Activated CD4-positive, alpha-beta T cell treated with anti-CD3 and anti-CD28 coated beads, Interleukin-2, amount 50 U/mL, for 24 hours (primary cell): ENCODE results near the gene PAOX.
"Not testable (repeated sequence)": the region's sequence is repeated elsewhere in the genome, so short reads cannot be mapped to it uniquely, and the experiment has no call there.

Source experiments
- DNase-seq, 2 donors: peaks; one replicate each; pipeline ENCODE4 v3.0.0-alpha.2; 2020; ENCODE audit warnings: low read depth in 1 of 2, low spot score in 1 of 2

Gene PAOX

DNA sequence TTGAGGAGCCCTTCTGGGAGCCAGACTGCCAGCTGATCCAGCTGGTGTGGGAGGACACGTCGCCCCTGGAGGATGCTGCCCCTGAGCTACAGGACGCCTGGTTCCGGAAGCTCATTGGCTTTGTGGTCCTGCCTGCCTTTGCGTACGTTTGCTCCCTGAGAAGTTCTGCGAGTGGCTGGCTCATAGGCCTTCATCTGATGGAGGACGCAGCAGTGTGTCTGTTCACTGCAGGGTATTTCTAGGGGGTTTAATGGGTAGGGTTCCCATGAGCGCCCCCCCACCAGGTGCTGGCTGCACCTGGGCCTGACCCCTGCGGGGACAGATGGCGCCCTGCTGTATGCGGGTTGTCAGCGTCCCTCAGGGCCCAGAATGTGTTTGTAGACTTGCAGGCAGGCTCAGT, 5.0 kb downstream of the PAOX start:
- no peak for DNase-seq

DNA sequence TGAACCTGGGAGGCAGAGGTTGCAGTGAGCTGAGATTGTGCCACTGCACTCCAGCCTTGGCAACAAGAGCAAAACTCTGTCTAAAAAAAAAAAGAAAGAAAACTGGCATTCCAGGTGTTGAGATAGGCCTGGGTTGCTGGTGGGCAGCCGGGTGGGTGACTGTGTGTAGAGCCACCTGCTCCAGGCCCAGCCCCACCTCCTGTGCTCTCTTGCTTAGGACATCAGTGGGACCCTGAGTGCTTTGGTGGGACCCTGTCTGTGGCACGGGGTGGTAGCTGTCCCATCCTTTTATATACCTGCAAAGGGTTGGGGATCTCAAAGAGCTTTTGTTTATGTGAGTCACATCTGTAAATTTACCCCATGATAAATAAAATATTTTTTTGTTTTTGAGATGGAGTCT, 6.2 kb downstream of the PAOX start:
- no peak for DNase-seq

DNA sequence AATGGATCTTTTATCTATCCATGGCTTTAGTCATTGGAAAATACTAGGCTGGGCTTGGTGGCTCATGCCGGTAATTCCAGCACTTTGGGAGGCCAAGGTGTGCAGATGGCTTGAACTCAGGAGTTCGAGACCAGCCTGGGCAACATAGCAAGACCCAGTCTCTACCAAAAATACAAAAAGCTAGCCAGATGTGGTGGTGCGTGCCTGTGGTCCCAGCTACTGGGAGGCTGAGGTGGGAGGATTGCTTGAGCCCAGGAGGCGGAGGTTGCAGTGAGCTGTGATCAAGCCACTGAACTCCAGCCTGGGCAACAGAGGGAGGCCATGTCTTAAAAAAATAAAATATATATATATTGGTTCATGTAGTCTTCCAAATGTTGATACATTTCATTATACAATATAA, 7.9 kb downstream of the PAOX start:
- not testable (repeated sequence) for DNase-seq

DNA sequence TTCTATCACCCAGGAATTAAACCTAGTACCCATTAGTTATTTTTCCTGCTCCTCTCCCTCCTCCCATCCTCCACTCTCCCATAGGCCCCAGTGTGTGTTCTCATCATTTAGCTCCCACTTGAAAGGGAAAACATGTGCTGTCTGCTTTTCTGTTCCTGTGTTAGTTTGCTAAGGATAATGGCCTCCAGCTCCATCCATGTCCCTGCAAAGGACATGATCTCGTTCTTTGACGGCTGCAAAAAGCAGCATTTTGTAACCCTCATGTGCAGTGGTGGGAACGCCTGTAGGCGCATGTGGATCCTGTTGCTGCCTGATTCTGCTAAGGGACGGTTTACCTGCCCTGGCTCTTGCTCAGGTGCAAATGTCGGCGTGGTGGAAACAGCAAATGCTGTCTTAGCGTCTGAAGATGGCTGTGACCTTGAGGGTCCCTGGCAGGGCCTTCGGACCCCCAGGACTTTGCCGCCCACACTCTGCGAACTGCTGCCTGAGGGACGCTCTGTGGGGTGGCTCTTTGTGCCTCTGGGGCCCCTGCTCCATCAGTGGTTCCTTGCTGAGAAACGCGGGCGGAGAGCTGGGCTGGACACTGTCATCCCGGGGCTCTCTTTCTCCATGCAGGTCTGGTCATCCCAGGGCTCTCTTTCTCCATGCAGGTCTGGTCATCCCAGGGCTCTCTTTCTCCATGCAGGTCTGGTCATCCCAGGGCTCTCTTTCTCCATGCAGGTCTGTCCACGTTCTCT, 9.3 kb downstream of the PAOX start:
- no peak for DNase-seq

DNA sequence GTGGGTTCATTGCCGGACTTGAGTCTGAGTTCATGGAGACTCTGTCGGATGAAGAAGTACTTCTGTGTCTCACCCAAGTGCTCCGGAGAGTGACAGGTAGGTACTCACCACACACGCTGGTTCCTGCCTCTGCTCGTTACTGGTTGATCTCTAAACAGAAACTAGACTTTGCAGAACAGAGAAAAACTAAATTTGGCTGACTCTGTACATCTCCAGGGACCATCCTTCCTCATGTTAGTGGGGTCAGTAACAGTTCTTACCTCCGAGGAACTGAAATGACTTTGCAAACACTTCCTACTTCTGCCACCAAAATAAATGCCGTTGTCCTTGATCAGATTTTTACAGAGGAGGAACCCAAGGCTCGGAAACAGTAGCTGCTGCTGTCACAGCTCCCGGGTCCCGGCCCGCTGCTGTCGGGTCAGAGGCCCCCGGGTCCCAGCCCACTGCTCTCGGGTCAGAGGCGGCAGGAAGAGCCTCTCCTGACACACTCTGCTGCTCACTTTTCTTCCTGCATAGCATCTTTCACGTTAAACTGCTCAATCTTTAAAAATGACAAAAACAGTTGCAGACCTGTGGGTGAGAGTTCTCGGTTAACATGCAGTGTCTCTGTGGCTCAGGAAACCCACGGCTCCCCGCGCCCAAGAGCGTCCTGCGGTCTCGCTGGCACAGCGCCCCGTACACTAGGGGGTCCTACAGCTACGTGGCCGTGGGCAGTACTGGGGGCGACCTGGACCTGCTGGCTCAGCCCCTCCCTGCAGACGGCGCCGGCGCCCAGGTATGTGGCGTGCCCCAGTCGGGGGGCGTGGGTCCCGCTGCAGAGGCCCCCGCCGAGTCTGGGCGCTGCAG, 10.1 kb downstream of the PAOX start:
- DNase-seq, result no peak

DNA sequence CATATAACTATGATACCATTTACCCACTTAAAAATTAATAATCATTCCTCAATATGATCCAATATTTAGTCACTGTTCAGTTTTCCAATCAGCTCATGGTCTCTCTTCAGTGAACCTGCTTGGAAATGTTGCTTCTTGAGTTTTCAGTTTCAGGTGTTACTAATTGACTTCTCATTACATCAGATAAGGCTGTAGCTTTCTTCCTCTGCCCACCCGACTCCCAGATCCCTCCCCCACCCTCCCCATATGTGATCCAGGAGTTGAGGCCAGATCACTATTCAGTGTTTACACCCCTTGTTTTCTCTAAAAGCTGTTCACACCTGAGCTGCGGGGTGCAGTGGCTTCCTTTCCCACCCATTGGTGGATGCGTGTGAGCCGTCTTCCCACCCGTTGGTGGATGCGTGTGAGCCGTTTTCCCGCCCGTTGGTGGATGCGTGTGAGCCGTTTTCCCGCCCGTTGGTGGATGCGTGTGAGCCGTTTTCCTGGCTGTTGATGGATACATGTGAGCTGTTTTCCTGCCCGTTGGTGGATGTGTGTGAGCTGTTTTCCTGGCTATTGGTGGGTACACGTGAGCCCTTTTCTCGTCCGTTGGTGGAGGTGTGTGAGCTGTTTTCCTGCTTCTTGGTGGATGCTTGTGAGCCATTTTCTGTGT, 11.7 kb downstream of the PAOX start:
- DNase-seq, result no peak

DNA sequence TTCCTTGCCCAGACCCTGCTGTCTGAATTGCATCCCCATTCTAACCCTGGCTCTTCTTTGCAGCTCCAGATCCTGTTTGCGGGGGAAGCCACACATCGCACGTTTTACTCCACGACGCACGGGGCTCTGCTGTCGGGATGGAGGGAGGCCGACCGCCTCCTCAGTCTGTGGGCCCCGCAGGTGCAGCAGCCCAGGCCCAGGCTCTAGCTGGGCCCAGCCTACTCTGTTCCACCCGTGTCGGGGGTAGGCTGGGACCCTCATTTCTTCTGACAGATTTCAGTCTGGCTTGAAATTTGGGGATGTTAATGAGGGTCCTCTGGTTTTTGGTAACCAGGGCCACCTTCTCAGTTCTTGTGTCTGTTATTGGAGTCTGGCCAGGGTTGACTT, 12.2 kb downstream of the PAOX start:
- DNase-seq, result no peak

DNA sequence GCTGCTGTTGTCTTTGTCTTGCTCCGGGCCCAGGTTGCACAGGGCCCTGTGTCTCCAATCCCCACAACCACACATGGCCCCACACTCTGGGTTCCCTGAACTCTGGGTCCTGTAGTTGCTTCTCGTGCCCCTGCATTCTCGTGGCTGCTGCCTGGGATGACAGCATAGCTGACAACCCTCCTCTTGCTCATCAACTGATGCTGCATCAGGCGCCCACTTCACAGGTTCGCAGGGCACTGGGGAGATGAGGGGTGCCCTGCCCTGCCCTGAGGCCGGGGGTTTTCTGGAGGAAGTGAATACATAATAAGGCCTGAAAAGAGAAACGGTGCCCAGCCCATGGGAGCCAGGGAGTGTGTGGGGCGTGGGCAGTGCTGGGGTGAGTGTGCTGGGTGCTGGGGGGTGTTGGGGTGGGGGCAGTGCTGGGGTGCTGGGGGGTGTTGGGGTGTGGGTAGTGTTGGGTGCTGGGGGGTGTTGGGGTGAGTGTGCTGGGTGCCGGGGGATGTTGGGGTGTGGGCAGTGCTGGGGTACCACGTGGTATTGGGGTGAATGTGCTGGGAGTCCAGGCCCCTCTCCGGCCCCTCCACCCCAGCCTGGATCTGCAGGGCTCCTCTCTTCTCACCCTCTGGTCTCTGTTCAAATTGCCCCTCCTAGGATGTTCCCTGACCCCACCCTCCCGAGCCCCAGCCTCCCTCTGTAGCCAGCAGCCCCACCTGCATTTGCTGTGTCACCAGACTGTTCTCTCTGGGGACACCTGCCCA, 12.9 kb downstream of the PAOX start:
- DNase-seq, result no peak

DNA sequence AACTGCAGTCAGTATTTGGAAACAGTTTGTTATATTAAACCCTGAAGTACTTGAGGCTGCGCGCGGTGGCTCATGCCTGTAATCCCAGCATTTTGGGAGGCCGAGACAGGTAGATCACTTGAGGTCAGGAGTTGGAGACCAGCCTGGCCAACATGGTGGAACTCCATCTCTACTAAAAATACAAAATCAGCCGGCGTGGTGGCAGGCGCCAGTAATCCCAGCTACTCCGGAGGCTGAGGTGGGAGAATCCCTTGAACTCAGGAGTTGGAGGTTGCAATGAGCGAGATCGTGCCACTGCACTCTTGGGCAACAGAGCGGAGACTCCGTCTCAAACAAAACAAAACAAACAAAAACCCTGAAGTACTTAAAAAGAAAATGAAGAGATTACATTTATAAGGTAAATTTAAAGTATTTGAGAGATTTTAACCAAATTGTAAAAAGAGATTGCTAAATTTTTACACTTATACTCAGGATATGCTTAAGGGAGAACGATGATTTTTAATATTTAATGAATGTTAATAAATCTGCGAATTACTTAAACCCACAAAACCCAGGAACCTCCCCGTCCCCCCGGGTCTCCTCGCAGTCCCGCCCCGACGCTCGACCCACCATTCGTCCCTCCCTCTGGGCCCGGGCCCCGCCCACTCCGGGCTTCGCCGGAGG, 14.5 kb downstream of the PAOX start:
- no peak for DNase-seq

DNA sequence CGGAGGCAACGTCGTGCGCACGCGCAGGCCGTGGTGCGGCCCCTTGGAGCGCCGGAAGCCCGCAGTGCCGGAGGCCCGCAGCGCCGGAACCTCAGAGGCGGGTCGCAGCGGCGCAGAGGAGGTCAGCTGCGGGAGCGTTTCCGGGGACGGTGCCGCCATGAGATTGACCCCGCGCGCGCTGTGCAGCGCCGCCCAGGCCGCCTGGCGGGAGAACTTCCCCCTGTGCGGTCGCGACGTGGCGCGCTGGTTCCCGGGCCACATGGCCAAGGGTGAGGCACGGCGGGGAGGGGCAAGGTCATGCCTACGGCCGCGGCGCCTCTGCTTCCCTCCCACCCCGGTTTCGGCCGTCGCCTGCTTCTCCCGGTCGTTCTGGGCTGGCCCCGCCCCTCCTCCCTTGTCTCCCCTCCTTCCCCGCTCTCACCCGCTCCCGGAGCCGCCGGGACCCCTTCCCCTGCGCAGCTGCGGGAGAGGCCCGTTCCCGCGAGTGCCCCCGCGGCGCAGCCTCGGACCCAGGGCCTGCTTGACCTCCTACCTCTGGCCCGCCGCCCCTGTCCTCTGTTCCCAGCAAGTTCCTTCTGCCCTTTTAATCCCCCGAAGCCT, 15.1 kb downstream of the PAOX start, which contains the start of gene MTG1:
Gene MTG1, plus strand, starts transcription at position 94 of the 600 bp plus-strand sequence. Its CDS starts 64 bp downstream, at position 158.
- DNase-seq, result peak; percentile 87 to 89

DNA sequence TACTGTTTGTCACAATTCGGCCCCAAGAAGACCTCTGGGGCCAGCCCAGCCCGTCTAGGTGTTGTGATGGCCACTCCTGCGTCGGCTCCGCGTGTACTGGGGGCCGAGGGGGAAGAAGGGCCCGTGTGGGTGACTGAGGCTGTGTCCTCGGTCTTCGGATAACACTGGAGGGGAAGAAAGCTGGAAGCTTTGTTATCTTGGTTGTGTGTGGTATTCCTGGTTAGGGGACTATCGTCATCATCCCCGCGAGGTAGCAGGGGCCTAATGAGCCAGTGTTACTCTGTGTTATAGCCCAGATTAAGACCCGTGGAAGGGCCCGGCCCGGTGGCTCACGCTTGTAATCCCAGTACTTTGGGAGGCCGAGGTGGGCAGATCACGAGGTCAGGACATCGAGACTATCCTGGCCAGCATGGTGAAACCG, 15.7 kb downstream of the PAOX start:
- DNase-seq, result no peak

DNA sequence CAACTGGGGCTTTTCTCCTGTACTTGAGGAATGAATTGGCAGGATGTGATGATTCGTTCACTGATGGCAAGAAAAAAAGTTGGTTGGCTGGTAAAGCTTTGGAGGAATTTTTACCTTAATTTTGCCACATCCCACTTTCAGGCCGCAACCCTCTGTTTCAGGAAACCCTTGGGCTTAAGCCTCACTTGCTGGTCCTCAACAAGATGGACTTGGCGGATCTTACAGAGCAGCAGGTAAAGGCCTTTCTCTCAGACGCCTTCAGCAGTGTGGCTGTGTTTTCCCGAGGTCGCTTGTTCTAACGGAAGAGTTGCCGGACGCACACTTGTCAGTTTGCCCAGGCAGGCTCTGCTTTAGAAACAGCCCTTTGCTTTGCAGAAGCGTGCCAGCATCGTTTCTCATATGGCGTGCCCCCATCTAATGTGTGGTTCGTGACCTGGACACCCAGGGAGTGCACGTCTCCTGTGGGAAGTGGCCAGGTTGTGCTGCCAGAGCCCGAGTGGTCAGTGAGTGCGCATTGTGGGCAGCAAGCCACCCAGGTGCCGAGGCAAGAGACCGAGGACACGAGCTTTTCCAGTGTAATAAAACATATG, 17.1 kb downstream of the PAOX start:
- no peak for DNase-seq

DNA sequence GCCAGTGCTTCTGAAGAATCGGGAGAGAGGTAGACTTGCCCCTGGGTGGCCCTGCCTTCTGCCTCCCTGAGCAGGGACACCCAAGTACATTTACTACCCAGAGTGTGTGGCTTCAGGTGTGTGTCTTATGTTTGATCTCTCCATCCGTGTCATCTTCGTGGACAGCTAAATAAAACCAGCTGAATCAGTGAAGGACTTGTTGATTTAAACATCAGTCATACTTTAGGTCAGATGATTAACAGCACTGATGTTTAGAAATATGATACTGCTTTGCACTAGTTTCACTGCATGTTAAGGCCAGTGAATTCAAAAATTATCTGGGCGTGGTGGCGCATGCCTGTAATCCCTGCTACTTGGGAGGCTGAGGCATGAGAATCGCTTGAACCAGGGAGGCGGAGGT, 18.9 kb downstream of the PAOX start:
- no peak for DNase-seq

DNA sequence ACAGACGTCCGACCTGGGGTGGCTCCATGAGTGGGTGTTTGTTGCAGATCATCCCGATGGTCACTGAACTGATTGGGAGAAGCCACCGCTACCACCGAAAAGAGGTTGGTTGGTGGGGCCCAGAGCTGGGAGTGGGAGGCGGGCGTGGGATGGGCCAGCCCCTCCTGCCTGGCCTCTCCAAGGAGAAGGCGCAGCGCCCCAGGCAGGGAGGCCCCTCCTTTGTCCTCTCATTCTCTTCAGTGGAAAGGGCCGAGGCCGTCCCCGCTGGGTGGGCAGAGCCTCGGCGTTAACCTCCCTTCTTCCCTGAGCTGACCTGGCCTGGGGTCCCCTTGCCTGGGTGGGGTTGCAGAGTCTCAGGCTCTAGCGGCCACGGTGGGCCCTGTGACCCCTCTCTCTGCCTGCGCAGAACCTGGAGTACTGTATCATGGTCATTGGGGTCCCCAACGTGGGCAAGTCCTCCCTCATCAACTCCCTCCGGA, 20.1 kb downstream of the PAOX start:
- no peak for DNase-seq

DNA sequence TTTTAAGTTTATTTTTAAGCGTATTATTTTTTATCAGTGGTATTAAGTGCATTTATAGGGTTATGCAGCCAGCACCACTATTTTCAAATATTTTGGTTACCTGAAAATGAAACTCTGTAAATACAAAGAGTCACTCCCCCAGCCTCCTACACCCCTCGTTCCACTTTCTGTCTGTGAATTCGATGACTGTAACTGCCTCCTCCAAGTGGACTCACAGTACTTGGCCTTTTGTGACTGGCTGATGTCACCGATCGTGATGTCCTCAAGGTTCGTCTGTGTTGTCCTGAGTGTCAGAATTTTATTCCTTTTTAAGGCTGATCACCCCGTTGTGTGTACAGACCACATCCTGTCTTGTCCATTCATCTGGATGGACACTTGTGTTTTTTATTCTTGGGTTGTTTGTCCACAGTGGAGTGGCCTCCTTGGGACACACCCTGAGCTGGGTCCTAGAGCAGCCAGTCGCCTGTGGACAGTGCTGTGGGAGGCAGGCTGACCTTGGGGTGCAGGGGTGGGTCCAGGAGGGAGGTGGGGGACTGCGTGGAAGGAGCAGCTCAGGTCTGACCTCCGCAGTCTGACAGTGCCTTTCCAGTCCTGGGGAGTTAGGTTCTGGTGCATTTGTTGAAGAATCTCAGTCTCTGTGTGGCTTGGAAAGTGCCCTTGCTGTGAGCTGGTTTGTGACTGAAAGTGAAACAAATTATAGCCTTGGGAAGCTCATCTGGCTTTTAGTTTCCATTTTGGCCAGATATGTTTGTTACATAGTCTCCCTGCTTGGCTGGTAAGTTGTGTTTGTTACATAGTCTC, 21.8 kb downstream of the PAOX start:
- no peak for DNase-seq

DNA sequence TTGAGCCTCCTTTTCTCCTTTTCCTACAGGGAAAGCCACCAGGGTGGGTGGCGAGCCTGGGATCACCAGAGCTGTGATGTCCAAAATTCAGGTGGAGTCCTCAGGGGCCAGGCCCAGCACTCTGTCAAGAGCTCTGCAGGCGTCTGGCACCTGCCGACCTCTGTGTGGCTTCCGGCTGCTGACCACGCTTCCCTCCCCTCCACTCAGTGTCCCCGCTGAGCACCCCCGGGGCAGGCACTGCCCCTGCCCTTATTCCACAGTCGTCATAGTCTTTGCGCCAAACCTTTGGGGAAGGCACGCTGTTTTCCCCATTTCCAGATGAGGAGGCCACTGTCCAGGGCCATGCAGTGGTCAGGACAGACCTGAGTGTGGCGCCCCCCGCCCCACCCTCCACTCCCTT, 22.4 kb downstream of the PAOX start:
- DNase-seq, result no peak

DNA sequence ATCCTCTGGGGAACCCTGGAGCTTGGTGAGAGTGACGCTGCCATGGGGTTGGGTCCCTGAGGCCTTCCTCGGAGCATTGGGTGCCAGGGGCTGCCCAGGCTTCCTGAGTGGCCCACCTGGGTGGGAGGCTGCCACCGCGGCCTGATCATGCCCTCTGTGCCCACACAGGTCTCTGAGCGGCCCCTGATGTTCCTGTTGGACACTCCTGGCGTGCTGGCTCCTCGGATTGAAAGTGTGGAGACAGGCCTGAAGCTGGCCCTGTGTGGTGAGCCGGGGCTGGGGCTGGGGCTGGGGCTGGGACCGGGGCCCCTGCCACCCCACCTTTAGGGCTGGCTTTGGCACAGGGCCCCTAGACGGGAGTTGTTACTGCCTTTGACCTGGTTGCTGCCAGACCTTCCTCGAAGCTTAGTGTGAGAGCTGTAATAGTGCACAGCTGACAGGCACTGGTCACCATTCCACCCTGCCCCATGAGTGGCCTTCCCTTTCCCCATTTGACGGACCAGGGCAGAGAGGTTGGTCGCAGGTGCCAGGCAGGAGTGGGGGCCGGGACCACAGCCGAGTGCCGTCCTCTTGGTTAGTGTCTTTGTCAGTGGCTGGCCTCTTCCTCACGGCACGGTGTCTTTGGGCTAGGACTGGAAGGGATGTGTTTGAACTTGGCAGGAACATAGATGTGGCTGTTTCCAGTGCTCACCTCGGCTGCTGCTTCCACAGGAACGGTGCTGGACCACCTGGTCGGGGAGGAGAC, 23.1 kb downstream of the PAOX start:
- DNase-seq, result no peak

DNA sequence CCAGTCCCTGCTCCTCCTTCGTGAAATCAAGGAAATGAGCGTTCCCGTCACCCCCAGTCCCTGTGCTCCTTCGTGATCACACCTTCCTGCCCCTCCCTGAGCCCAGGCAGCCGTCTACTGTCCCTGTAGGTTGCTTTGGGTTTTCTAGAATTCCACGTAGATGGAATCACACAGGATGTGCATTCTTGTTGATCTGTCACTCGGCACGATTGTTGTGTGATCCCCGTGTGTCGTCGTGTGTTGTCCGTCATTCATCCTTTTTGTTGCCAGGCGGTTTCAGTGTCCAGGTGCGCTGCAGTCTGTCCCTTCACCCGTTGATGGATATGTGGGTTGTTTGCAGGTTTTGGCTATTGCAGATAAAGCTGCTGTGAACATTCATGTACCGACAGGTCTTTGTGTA, 24.3 kb downstream of the PAOX start:
- DNase-seq, result no peak
